Kidney (tissue), 14 donors: ENCODE results near the gene CLASP1. TPM values are rescaled to one million over a fixed set of nuclear protein-coding genes. Genes with fewer than 3 reads are reported as not detected.

Experiments used
- DNase-seq, 5 donors: peaks; one replicate each; pipeline ENCODE4 v3.0.0-alpha.2; 2013 to 2020
- FAIRE-seq: peaks from 2 replicates; lab custom pipeline; 2012; peaks lifted over from hg19 to GRCh38; lab: Jason Lieb, UNC
- H3K27ac ChIP-seq, 2 donors: one replicate each; pipeline ENCODE4 v1.7.0; 2013; ENCODE audit warnings: low read depth in 2 of 2, low read length in 2 of 2, inconsistent platforms in 1 of 2
- H3K27me3 ChIP-seq: one replicate; pipeline ENCODE4 v1.7.1; 2013; ENCODE audit warnings: low read length, inconsistent platforms; ENCODE audit not compliant: control insufficient read depth, insufficient read depth
- H3K36me3 ChIP-seq, 3 donors: one replicate each; pipeline versions ENCODE4 v1.7.0 to v1.7.1; 2013; ENCODE audit warnings: low read length in 3 of 3, control low read depth in 1 of 3, inconsistent platforms in 1 of 3; ENCODE audit not compliant: insufficient read depth in 3 of 3, control insufficient read depth in 2 of 3
- H3K4me1 ChIP-seq, 3 donors: one replicate each; pipeline versions ENCODE4 v1.7.0 to v1.7.1; 2013; ENCODE audit warnings: low read length in 3 of 3, inconsistent platforms in 1 of 3, low read depth in 1 of 3; ENCODE audit not compliant: control insufficient read depth in 2 of 3, insufficient read depth in 2 of 3
- H3K4me3 ChIP-seq, 3 donors: one replicate each; pipeline versions ENCODE4 v1.7.0 to v1.8.1; 2013; ENCODE audit warnings: low read length in 3 of 3, control low read depth in 1 of 3, inconsistent platforms in 1 of 3
- H3K9ac ChIP-seq, 3 donors: one replicate each; pipeline versions ENCODE4 v1.7.0 to v1.7.1; 2013; ENCODE audit warnings: low read length in 3 of 3, control low read depth in 1 of 3, inconsistent platforms in 1 of 3
- H3K9me3 ChIP-seq, 3 donors: one replicate each; pipeline versions ENCODE4 v1.7.0 to v1.7.1; 2013; ENCODE audit warnings: low read length in 3 of 3, control low read depth in 1 of 3, inconsistent platforms in 1 of 3; ENCODE audit not compliant: control insufficient read depth in 2 of 3, insufficient read depth in 1 of 3
- intact Hi-C: fragments of 100-400 bp; cut with DNase I; formaldehyde crosslinking; loops from one replicate; pipeline ENCODE4 v1.11.1; 2022
- polyA plus RNA-seq: library from polyadenylated mRNA; stranded (reverse); fragments of 350-450 nt; fragmentation: Illumina TruSeq; extraction: RNeasy Lipid Tissue Mini Kit (QIAGEN cat#74804); gene quantifications from one replicate; pipeline ENCODE4 v1.2.3, GENCODE V29; 2014; ENCODE audit warnings: low read depth, low replicate concordance; ENCODE audit not compliant: insufficient read depth
- total RNA-seq: library from RNA; stranded (reverse); fragmentation: NEBNext Ultra II Directional; extraction: Animal tissue kit (Norgen Biotek cat#: 25700); gene quantifications from one replicate; pipeline ENCODE4 v1.2.1, GENCODE V29; 2021
- TF ChIP-seq, protein P1 (sequence below): IDR thresholded peaks from 3 replicates; pipeline ENCODE4 v1.5.1; 2012; ENCODE audit warnings: mild to moderate bottlenecking, moderate library complexity, borderline replicate concordance; ENCODE audit not compliant: insufficient read depth; ENCODE audit errors: extremely low read depth
- donor health status: control.
- donor health status: control.
- donor health status: control.
- donor health status: control.
- donor health status: control.
- donor health status: DM: yes; HTN: yes; CAD: no.
- donor health status: Normal renal cell carcinoma (clear cell type).

CLASP1 gene
- total and polyA plus RNA-seq, 2 donors from 2014 or later, result 6.8 to 71.5 TPM

DNA sequence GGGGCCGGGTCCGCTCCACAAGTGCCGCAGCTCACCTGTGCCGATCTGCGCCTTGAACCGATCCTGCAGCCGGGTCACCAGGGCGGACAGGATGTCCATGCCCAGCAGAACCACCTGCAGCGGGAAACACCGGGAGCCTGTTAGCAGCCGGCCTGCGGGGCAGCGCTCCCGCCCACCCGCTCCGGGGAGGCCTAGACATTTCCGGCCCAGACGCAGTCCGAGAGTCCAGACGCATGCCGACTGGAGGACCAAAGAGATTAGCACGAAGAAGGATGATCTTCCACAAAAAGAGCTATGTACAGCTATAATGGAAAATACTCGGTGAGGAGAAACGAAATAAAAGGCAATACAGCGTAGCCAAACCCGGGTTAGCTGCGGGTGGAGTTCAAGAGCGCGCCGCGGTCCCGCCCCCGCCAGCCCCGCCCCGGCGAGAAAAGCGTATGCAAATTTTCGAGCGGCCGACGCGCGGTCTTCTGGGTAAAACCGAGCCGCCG, 119.0 kb downstream of the CLASP1 start:
- Histone ChIP-seq H3K4me1 (peaks cover 7 to 22% (median 19%) of the 10 kb centered on the region in 3 donors), H3K4me3 (peak overlapping the region; percentile 89 to 96 (median 90)), H3K9me3 (no peaks in the 10 kb centered on the region), H3K36me3 (peaks cover 0 to 15% (median 6%) of the 10 kb centered on the region in 3 donors), H3K9ac (peak overlapping the region; percentile 84 to 93 (median 88)), H3K27ac (peak overlapping the region; percentile 98 to 99), H3K27me3 (no peaks in the 10 kb centered on the region)
- intact Hi-C loops, result no loop called here
- FAIRE-seq (no peak), DNase-seq (peak in 4 of 5 donors; percentile 90 to 96 (median 94))
- TF ChIP-seq, protein P1, sequence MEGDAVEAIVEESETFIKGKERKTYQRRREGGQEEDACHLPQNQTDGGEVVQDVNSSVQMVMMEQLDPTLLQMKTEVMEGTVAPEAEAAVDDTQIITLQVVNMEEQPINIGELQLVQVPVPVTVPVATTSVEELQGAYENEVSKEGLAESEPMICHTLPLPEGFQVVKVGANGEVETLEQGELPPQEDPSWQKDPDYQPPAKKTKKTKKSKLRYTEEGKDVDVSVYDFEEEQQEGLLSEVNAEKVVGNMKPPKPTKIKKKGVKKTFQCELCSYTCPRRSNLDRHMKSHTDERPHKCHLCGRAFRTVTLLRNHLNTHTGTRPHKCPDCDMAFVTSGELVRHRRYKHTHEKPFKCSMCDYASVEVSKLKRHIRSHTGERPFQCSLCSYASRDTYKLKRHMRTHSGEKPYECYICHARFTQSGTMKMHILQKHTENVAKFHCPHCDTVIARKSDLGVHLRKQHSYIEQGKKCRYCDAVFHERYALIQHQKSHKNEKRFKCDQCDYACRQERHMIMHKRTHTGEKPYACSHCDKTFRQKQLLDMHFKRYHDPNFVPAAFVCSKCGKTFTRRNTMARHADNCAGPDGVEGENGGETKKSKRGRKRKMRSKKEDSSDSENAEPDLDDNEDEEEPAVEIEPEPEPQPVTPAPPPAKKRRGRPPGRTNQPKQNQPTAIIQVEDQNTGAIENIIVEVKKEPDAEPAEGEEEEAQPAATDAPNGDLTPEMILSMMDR, result no peak

DNA sequence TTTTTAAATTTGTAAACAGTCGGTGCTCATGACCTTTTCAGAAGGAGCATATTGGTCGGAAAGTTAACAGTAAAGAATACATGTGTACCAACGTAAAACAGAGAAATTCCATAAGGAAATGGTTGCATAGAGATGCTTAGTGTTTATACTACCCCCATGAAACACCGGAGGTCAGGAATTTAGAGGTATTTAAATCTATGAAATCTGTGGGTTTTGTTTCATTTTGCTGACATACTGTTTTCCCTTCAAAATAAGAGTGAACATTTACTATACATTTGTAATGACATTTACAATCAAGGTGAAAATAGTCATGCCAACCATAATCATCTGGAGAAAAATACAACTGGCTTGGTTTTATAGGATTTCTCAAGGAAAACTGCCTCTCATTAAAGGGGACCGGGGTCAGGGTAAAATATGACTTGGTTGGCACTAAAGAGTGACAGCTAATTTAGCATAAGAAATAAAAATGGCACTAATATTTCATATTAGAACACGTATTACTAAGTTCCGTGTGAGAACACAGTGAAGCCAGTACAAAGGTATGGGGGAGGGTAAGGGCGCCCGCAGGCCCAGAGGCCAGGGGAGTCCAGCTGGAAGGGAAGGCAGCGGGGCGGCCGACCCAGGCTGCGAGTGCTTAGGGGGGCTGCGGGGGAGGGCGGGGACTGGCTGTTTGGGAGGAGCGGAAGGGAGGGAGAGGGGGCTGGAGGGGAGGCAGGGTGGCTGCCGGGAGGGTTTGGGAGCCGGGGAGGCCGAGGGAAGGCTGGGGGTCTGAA, 119.6 kb downstream of the CLASP1 start:
- TF ChIP-seq, protein P1, result no peak
- H3K27ac ChIP-seq, result peak overlapping the region; percentile 98 to 99
- DNase-seq, result peak; percentile 90 to 95 (median 92)
- no peaks in the 10 kb centered on the region for H3K9me3 ChIP-seq
- no peak for FAIRE-seq
- H3K9ac ChIP-seq, result peak overlapping the region in 2 of 3 donors; percentile 57 to 93
- intact Hi-C loops, result no loop called here
- peaks cover 7 to 19% (median 19%) of the 10 kb centered on the region in 3 donors for H3K4me1 ChIP-seq
- H3K36me3 ChIP-seq, result peaks cover 0 to 20% (median 6%) of the 10 kb centered on the region in 3 donors
- no peaks in the 10 kb centered on the region for H3K27me3 ChIP-seq
- H3K4me3 ChIP-seq, result peak overlapping the region; percentile 89 to 96 (median 90)

DNA sequence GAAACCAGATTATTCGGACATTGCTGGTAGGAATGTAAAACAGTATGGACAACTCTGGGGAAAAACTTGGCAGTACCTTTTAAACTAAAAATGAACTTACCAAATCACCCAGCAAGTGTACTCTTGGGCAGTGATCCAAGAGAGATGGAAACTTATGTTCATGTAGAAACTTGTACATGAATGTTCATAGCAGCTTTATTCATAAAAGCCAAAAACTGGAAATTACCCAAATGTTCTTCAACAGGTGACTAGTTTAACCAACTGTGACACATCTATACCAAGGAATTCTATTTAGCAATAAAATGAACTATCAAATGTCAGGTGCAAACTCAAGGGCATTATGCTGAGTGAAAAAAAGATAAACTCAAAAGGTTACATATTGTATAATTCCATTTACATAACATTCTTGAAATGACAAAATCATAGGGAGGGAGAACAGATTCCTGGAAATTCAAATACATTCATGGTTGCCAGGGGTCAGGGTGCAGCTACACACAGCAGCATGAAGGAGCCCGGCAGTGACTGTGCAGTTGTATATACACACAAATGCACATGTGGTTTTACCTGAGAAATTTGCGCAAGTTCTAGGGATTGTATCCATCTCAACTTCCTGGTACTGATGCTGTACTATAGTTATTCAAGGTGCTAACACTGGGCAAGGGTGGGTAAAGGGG, 122.1 kb downstream of the CLASP1 start:
- TF ChIP-seq, protein P1, result no peak
- intact Hi-C loops, result no loop called here
- Histone ChIP-seq H3K4me1 (peaks cover 3 to 9% (median 9%) of the 10 kb centered on the region in 3 donors), H3K27ac (no peak overlapping the region), H3K9ac (no peak overlapping the region), H3K4me3 (no peak overlapping the region), H3K27me3 (no peaks in the 10 kb centered on the region), H3K9me3 (no peaks in the 10 kb centered on the region), H3K36me3 (peaks cover 0 to 26% (median 11%) of the 10 kb centered on the region in 3 donors)
- FAIRE-seq (no peak), DNase-seq (no peak)
